Testis (tissue), 3 donors: ENCODE results near the gene DNASE1. TPM values are rescaled to one million over a fixed set of nuclear protein-coding genes. Genes with fewer than 3 reads are reported as not detected.

ENCODE experiments used
- DNase-seq: peaks from one replicate; pipeline ENCODE4 v3.0.0-alpha.2; 2019
- H3K27ac ChIP-seq, 2 donors: fragments of 200-600 bp; sonication (generic); one replicate each; pipeline ENCODE4 v1.5.1; 2019
- H3K27me3 ChIP-seq: fragments of 200-600 bp; sonication (generic); one replicate; pipeline ENCODE4 v1.5.1; 2019
- H3K36me3 ChIP-seq: fragments of 200-600 bp; sonication (generic); one replicate; pipeline ENCODE4 v1.5.1; 2017; ENCODE audit warnings: low read depth; ENCODE audit errors: missing control alignments
- H3K4me1 ChIP-seq: fragments of 200-600 bp; sonication (generic); one replicate; pipeline ENCODE4 v1.5.1; 2019
- H3K4me3 ChIP-seq, 2 donors: fragments of 200-600 bp; sonication (generic); one replicate each; pipeline ENCODE4 v1.5.1; 2017 to 2019
- H3K9me3 ChIP-seq: fragments of 200-600 bp; sonication (generic); one replicate; pipeline ENCODE4 v1.5.1; 2017
- POLR2A ChIP-seq: fragments of 450-650 bp; IDR thresholded peaks from one replicate; pipeline ENCODE4 v1.6.1; 2017; ENCODE audit warnings: antibody characterized with exemption, mild to moderate bottlenecking, moderate library complexity
- WGBS, 2 donors: methylation state at CpG; one replicate each; pipeline ENCODE4 v1.1.5; 2018; 5-methylcytosine and 5-hydroxymethylcytosine counted together
- intact Hi-C: fragments of 100-400 bp; cut with DNase I; formaldehyde crosslinking; loops from one replicate; pipeline ENCODE4 v1.15.1; 2023; ENCODE audit warnings: low total_unique reads
- polyA plus RNA-seq: library from polyadenylated mRNA; stranded (reverse); fragments of 350-450 nt; fragmentation: Illumina TruSeq; extraction: RNeasy Lipid Tissue Mini Kit (QIAGEN cat#74804); gene quantifications from one replicate; pipeline ENCODE4 v1.2.3, GENCODE V29; 2014; ENCODE audit warnings: low read depth, low replicate concordance; ENCODE audit not compliant: insufficient read depth
- total RNA-seq, 2 donors: library from RNA; depleted of rRNA; stranded (reverse); fragments of >200 nt; gene quantifications; one replicate each; pipeline ENCODE4 v1.2.3, GENCODE V29; 2016
- TF ChIP-seq, protein P1 (sequence below), 3 experiments: fragments of 450-650 bp in 2 of 3; fragments of 200-600 bp in 1 of 3; sonication (generic) in 1 of 3; IDR thresholded peaks; one replicate each; pipeline ENCODE4 v1.5.1; 2016 to 2019; ENCODE audit warnings: antibody characterized with exemption in 3 of 3, mild to moderate bottlenecking in 2 of 3, moderate library complexity in 1 of 3

Gene DNASE1
- total and polyA plus RNA-seq, 3 donors from 2014 or later: 25.9 to 54.5 (median 54.0) TPM

DNA sequence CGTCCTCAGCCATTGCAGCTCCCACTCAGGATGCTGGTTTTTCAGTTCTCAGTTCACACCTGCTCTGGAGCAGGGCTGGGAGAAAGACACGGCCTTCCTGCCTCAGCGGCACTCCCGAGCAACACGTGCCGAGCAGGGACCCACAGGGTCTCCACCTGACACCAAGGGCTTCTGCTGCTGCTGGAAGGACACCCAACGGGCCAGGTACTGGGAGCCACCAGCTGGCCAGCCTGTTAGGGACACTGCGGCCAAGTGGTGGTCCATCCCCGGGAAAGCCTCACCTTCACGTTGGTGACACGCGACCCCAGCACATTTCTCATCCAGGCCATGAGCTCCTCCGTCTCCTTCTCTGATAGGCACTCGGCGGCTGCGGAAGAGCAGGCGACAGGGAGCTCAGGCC, 8.1 kb downstream of the DNASE1 start:
- no peak for DNase-seq
- Histone ChIP-seq H3K9me3 (no peaks in the 10 kb centered on the region), H3K27me3 (no peaks in the 10 kb centered on the region), H3K36me3 (no peaks in the 10 kb centered on the region), H3K27ac (no peak overlapping the region), H3K4me3 (no peak overlapping the region), H3K4me1 (no peaks in the 10 kb centered on the region)
- no peak for TF ChIP-seq POLR2A
- TF ChIP-seq, protein P1, sequence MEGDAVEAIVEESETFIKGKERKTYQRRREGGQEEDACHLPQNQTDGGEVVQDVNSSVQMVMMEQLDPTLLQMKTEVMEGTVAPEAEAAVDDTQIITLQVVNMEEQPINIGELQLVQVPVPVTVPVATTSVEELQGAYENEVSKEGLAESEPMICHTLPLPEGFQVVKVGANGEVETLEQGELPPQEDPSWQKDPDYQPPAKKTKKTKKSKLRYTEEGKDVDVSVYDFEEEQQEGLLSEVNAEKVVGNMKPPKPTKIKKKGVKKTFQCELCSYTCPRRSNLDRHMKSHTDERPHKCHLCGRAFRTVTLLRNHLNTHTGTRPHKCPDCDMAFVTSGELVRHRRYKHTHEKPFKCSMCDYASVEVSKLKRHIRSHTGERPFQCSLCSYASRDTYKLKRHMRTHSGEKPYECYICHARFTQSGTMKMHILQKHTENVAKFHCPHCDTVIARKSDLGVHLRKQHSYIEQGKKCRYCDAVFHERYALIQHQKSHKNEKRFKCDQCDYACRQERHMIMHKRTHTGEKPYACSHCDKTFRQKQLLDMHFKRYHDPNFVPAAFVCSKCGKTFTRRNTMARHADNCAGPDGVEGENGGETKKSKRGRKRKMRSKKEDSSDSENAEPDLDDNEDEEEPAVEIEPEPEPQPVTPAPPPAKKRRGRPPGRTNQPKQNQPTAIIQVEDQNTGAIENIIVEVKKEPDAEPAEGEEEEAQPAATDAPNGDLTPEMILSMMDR (IDR thresholded peaks at IDR 0.05): no peak
- intact Hi-C loops: no loop called here
- WGBS, 2 donors: 93 to 96% methylated on average over 12 to 17 of the region's 17 CpGs

DNA sequence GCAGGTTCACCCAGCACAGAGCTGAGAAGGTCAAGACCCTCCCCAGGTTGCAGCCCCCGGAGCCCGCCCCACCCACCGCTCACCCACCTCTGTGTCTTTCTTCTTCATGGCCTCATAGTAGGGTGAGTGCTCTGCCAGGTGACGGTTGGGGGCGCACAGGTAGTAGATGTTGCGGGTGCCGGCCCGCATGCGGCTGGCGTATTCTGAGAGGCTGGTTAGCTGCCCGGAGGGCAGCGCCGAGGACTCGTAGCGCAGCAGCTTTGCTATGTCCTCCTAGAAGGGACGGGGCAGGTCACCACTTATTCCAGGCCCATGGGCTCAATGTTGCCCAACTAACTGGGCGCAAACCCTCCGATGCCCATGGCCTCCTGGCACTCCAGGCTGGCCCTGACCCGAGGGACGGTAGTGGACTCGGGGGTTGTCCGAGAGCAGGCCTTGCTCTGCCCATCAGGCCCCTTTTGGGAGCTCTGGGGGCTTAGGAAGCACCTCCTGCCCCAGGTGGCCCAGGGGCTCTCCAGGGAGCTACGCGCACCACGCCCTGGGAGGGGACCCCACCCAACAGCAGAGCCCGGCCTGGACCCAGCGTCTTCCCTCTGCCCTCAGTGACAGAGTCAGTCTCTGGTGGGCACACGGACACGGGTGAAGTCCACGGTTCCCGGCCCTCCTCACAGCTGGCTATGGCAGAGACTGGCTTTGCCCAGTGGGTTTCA, 9.9 kb downstream of the DNASE1 start:
- no peaks in the 10 kb centered on the region for H3K9me3 ChIP-seq
- H3K36me3 ChIP-seq: no peaks in the 10 kb centered on the region
- no peak overlapping the region for H3K27ac ChIP-seq
- H3K4me1 ChIP-seq: no peaks in the 10 kb centered on the region
- intact Hi-C loops: no loop called here
- no peak for TF ChIP-seq POLR2A
- TF ChIP-seq, protein P1 (IDR thresholded peaks at IDR 0.05): no peak
- H3K4me3 ChIP-seq: no peak overlapping the region
- DNase-seq: no peak
- 93 to 98% methylated on average over 15 to 31 of the region's 31 CpGs for WGBS, 2 donors
- no peaks in the 10 kb centered on the region for H3K27me3 ChIP-seq

DNA sequence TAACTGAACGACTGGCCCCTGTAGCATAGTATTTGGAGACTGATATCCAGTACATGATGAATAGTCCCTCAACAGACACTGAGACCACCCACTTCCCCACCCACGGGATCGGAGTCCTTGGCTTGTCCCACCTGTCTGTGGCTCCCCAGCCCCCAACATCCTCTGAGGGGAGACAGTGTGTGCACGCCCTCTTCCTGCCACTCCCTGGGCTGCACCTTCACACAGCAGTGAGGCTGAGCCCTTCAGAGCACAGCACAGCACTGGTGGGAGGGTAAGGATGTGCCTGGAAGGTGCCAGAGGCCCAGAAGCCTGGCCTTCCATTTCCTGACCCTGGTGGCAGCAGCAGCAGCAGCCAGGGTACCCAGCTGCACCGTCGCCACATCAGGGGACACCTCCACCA, 11.0 kb downstream of the DNASE1 start:
- intact Hi-C loops: no loop called here
- Histone ChIP-seq H3K27me3 (no peaks in the 10 kb centered on the region), H3K27ac (no peak overlapping the region), H3K36me3 (no peaks in the 10 kb centered on the region), H3K4me3 (no peak overlapping the region), H3K9me3 (no peaks in the 10 kb centered on the region), H3K4me1 (no peaks in the 10 kb centered on the region)
- no peak for DNase-seq
- TF ChIP-seq POLR2A: no peak
- TF ChIP-seq, protein P1 (IDR thresholded peaks at IDR 0.05): no peak
- 77 to 91% methylated on average over 5 to 6 of the region's 6 CpGs for WGBS, 2 donors

DNA sequence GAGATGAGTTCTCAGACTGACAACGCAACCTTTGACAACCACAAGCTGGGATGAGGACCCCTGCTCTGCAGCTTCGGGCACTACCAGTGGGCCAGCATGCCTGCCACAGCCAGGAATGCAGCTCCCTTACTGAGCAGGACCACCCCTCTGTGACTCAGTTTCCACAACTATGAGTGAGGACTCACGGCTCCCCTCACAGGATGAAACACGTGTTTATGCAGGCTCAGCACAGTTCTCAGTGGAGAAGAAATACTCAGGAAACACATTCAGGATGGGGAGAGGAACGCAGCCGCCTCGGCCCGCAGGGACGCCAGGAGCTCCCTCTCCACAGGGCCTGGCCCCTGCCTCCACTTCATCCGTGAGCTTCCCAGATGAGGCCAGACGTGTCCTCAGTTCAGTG, 14.1 kb downstream of the DNASE1 start:
- Histone ChIP-seq H3K27ac (no peak overlapping the region), H3K4me3 (no peak overlapping the region), H3K9me3 (no peaks in the 10 kb centered on the region), H3K27me3 (no peaks in the 10 kb centered on the region), H3K4me1 (no peaks in the 10 kb centered on the region), H3K36me3 (no peaks in the 10 kb centered on the region)
- TF ChIP-seq, protein P1 (IDR thresholded peaks at IDR 0.05): no peak
- TF ChIP-seq POLR2A: no peak
- 92 to 98% methylated on average over 11 of the region's 11 CpGs for WGBS, 2 donors
- DNase-seq: no peak
- intact Hi-C loops: no loop called here

DNA sequence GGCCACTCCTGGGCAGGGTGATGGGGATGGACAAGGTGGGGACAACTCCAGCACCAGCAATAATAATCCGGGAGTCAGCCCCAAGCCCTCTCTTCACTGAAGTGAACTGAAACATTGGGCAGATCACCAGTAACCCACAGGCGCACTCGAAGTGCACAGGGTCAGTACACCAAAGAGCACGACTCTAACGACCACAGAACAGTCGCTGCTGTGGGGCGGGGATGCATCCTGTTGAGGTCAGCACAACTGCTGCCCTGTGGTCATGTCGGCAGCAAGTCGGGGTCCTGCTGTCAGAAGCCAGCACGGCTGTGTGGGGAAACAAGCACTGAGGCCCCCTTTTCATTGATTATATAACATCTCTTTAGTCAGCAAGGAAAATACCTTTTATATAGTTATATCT, 14.6 kb downstream of the DNASE1 start:
- no peak for DNase-seq
- Histone ChIP-seq H3K27ac (no peak overlapping the region), H3K4me1 (no peaks in the 10 kb centered on the region), H3K9me3 (no peaks in the 10 kb centered on the region), H3K36me3 (no peaks in the 10 kb centered on the region), H3K4me3 (no peak overlapping the region), H3K27me3 (no peaks in the 10 kb centered on the region)
- 76 to 90% methylated on average over 4 to 10 of the region's 10 CpGs for WGBS, 2 donors
- TF ChIP-seq, protein P1 (IDR thresholded peaks at IDR 0.05): no peak
- no peak for TF ChIP-seq POLR2A
- intact Hi-C loops: no loop called here
